ENCODE measurements around the gene C1S. TPM values are rescaled to one million over a fixed set of nuclear protein-coding genes. Genes with fewer than 3 reads are reported as not detected.
"Not testable (repeated sequence)": the region's sequence is repeated elsewhere in the genome, so short reads cannot be mapped to it uniquely, and the experiment has no call there.

The C1S gene
- total RNA-seq, 2 donors from 2014 or later = 4.8 to 21.9 TPM

- not testable (repeated sequence) for DNase-seq (ENCODE audit: low spot score in 2 of 2); H3K27ac Mint-ChIP-seq; ATAC-seq
Observed at GRCh38 chr12:7037411-7037810, 23.1 kb upstream of the C1S start.

GRCh38 chr12:7038591-7038990 is 21.9 kb upstream of the C1S start:
- Mint-ChIP-seq H3K36me3 (no peaks in the 10 kb centered on the region), H3K27ac (peak overlapping the region in 1 of 2 donors; percentile 61)

More at GRCh38 chr12:7037411-7037810, 23.1 kb upstream of the C1S start:
- H3K36me3 Mint-ChIP-seq, H3K9me3 Mint-ChIP-seq: not testable (repeated sequence)

GRCh38 chr12:7039403-7039802 is 21.1 kb upstream of the C1S start:
- Mint-ChIP-seq H3K36me3 (no peaks in the 10 kb centered on the region), H3K9me3 (no peaks in the 10 kb centered on the region), H3K27ac (peak overlapping the region in 1 of 2 donors; percentile 5)
- DNase-seq (ENCODE audit: low spot score in 2 of 2) (no peak), ATAC-seq (no peak)

More at GRCh38 chr12:7038591-7038990, 21.9 kb upstream of the C1S start:
- ATAC-seq (no peak), DNase-seq (ENCODE audit: low spot score in 2 of 2) (no peak)
- no peaks in the 10 kb centered on the region for H3K9me3 Mint-ChIP-seq

GRCh38 chr12:7042842-7043241 is 17.7 kb upstream of the C1S start:
- DNase-seq (ENCODE audit: low spot score in 2 of 2) (no peak), ATAC-seq (peak in 1 of 2 donors; percentile 40)
- H3K27ac Mint-ChIP-seq = no peak overlapping the region
- no peaks in the 10 kb centered on the region for H3K9me3 Mint-ChIP-seq
- H3K36me3 Mint-ChIP-seq = no peaks in the 10 kb centered on the region

- Mint-ChIP-seq H3K9me3 (no peaks in the 10 kb centered on the region), H3K36me3 (no peaks in the 10 kb centered on the region), H3K27ac (no peak overlapping the region)
- ATAC-seq = no peak
- no peak for DNase-seq (ENCODE audit: low spot score in 2 of 2)
Observed at GRCh38 chr12:7045913-7046312, 14.6 kb upstream of the C1S start.

GRCh38 chr12:7046383-7047105 is 14.0 kb upstream of the C1S start:
- Mint-ChIP-seq H3K9me3 (no peaks in the 10 kb centered on the region), H3K36me3 (no peaks in the 10 kb centered on the region), H3K27ac (no peak overlapping the region)
- ATAC-seq = no peak
- no peak for DNase-seq (ENCODE audit: low spot score in 2 of 2)

GRCh38 chr12:7047306-7047705 is 13.2 kb upstream of the C1S start:
- Mint-ChIP-seq H3K36me3 (no peaks in the 10 kb centered on the region), H3K27ac (no peak overlapping the region), H3K9me3 (no peaks in the 10 kb centered on the region)
- DNase-seq (ENCODE audit: low spot score in 2 of 2) (no peak), ATAC-seq (no peak)

GRCh38 chr12:7049445-7049951 is 11.0 kb upstream of the C1S start:
- not testable (repeated sequence) for DNase-seq (ENCODE audit: low spot score in 2 of 2); H3K36me3 Mint-ChIP-seq; ATAC-seq; H3K27ac Mint-ChIP-seq; H3K9me3 Mint-ChIP-seq

- H3K9me3 Mint-ChIP-seq; H3K27ac Mint-ChIP-seq; DNase-seq (ENCODE audit: low spot score in 2 of 2); ATAC-seq; H3K36me3 Mint-ChIP-seq: not testable (repeated sequence)
Observed at GRCh38 chr12:7049973-7050372, 10.5 kb upstream of the C1S start.

- no peak for DNase-seq (ENCODE audit: low spot score in 2 of 2)
- no peaks in the 10 kb centered on the region for H3K36me3 Mint-ChIP-seq
- no peak for ATAC-seq
- no peak overlapping the region for H3K27ac Mint-ChIP-seq
- no peaks in the 10 kb centered on the region for H3K9me3 Mint-ChIP-seq
Observed at GRCh38 chr12:7054925-7055324, 5.6 kb upstream of the C1S start.

GRCh38 chr12:7055736-7056135 is 4.8 kb upstream of the C1S start:
- not testable (repeated sequence) for ATAC-seq; H3K36me3 Mint-ChIP-seq; H3K27ac Mint-ChIP-seq; H3K9me3 Mint-ChIP-seq; DNase-seq (ENCODE audit: low spot score in 2 of 2)

- Mint-ChIP-seq H3K36me3 (no peaks in the 10 kb centered on the region), H3K27ac (no peak overlapping the region), H3K9me3 (no peaks in the 10 kb centered on the region)
- ATAC-seq = no peak
- no peak for DNase-seq (ENCODE audit: low spot score in 2 of 2)
Observed at GRCh38 chr12:7058163-7058845, 2.2 kb upstream of the C1S start.

- Mint-ChIP-seq H3K27ac (no peak overlapping the region), H3K9me3 (no peaks in the 10 kb centered on the region), H3K36me3 (no peaks in the 10 kb centered on the region)
- ATAC-seq (no peak), DNase-seq (ENCODE audit: low spot score in 2 of 2) (no peak)
Observed at GRCh38 chr12:7058850-7059395, 1.6 kb upstream of the C1S start.

- DNase-seq (ENCODE audit: low spot score in 2 of 2) (no peak), ATAC-seq (no peak)
- H3K9me3 Mint-ChIP-seq = no peaks in the 10 kb centered on the region
- H3K27ac Mint-ChIP-seq = no peak overlapping the region
- H3K36me3 Mint-ChIP-seq = no peaks in the 10 kb centered on the region
Observed at GRCh38 chr12:7059780-7060179, 738 bp upstream of the C1S start.

- Mint-ChIP-seq H3K36me3 (no peaks in the 10 kb centered on the region), H3K9me3 (no peaks in the 10 kb centered on the region), H3K27ac (no peak overlapping the region)
- ATAC-seq = no peak
- DNase-seq (ENCODE audit: low spot score in 2 of 2) = no peak
Observed at GRCh38 chr12:7061138-7061537, 620 bp downstream of the C1S start.

GRCh38 chr12:7061596-7061995 is 1.1 kb downstream of the C1S start:
- no peak for ATAC-seq
- H3K36me3 Mint-ChIP-seq = no peaks in the 10 kb centered on the region
- DNase-seq (ENCODE audit: low spot score in 2 of 2) = no peak
- H3K9me3 Mint-ChIP-seq = no peaks in the 10 kb centered on the region
- H3K27ac Mint-ChIP-seq = no peak overlapping the region

- no peak overlapping the region for H3K27ac Mint-ChIP-seq
- no peaks in the 10 kb centered on the region for H3K9me3 Mint-ChIP-seq
- ATAC-seq = no peak
- no peaks in the 10 kb centered on the region for H3K36me3 Mint-ChIP-seq
- no peak for DNase-seq (ENCODE audit: low spot score in 2 of 2)
Observed at GRCh38 chr12:7064516-7064915, 4.0 kb downstream of the C1S start.

Measured in activated naive CD4-positive, alpha-beta T cell treated with anti-CD3 and anti-CD28 coated beads, Interleukin-2, amount 50 U/mL, for 72 hours (primary cell).